OCI-LY1 (cell line): ENCODE data around the gene AQP12A.

ENCODE experiments used
- H2AFZ ChIP-seq: fragments of 200-600 bp; sonication (generic), shearing (Covaris generic); 2 replicates; pipeline ENCODE4 v1.6.0; 2014; ENCODE audit warnings: antibody characterized with exemption, mild to moderate bottlenecking, low read length
- H3F3A ChIP-seq: fragments of 200-600 bp; sonication (generic), shearing (Covaris generic); 2 replicates; pipeline ENCODE4 v1.6.0; 2014; ENCODE audit warnings: mild to moderate bottlenecking, antibody characterized with exemption, low read length, moderate library complexity; ENCODE audit not compliant: insufficient read depth
- H3K27ac ChIP-seq: fragments of 200-600 bp; sonication (generic); 2 replicates; pipeline ENCODE4 v1.5.1; 2014; ENCODE audit warnings: low read length, mixed run types, mild to moderate bottlenecking, low read depth; ENCODE audit not compliant: poor library complexity, severe bottlenecking
- H3K27me3 ChIP-seq: fragments of 200-600 bp; sonication (generic); 2 replicates; pipeline ENCODE4 v1.6.0; 2014; ENCODE audit warnings: antibody characterized with exemption, mild to moderate bottlenecking, low read length, moderate library complexity; ENCODE audit not compliant: insufficient read depth
- H3K36me3 ChIP-seq: fragments of 200-600 bp; sonication (generic); 2 replicates; pipeline ENCODE4 v1.6.1; 2014; ENCODE audit warnings: mild to moderate bottlenecking, antibody characterized with exemption, low read length, moderate library complexity, mixed read lengths; ENCODE audit not compliant: insufficient read depth
- H3K4me1 ChIP-seq: fragments of 200-600 bp; sonication (generic); 2 replicates; pipeline ENCODE4 v1.5.1; 2014; ENCODE audit warnings: mild to moderate bottlenecking, low read length, moderate library complexity; ENCODE audit not compliant: insufficient read depth, severe bottlenecking
- H3K4me2 ChIP-seq: fragments of 200-600 bp; sonication (generic), shearing (Covaris generic); 2 replicates; pipeline ENCODE4 v1.6.1; 2014; ENCODE audit warnings: low read length
- H3K4me3 ChIP-seq: fragments of 200-600 bp; sonication (generic); 2 replicates; pipeline ENCODE4 v1.5.1; 2014; ENCODE audit warnings: low read length, low read depth, mild to moderate bottlenecking, mixed read lengths; ENCODE audit not compliant: poor library complexity, severe bottlenecking
- H3K79me2 ChIP-seq: fragments of 200-600 bp; shearing (Covaris generic); 2 replicates; pipeline ENCODE4 v1.6.1; 2016; ENCODE audit warnings: mixed run types, low read length, mixed read lengths; ENCODE audit not compliant: insufficient read depth
- H3K9ac ChIP-seq: fragments of 200-600 bp; sonication (generic), shearing (Covaris generic); 2 replicates; pipeline ENCODE4 v1.6.1; 2014; ENCODE audit warnings: mild to moderate bottlenecking, low read length, mixed read lengths
- H3K9me2 ChIP-seq: fragments of 200-600 bp; sonication (generic), shearing (Covaris generic); 2 replicates; pipeline ENCODE4 v1.6.1; 2014; ENCODE audit warnings: low read depth, mild to moderate bottlenecking, low read length, mixed read lengths
- H3K9me3 ChIP-seq: fragments of 200-600 bp; shearing (Covaris generic); 2 replicates; pipeline ENCODE4 v1.6.1; 2014; ENCODE audit warnings: low read length, mixed read lengths
- H4K20me1 ChIP-seq: fragments of 200-600 bp; sonication (generic), shearing (Covaris generic); 2 replicates; pipeline ENCODE4 v1.6.0; 2016; ENCODE audit warnings: mild to moderate bottlenecking, low read length; ENCODE audit not compliant: insufficient read depth
- CTCF ChIP-seq: fragments of 200-600 bp; sonication (generic), shearing (Covaris generic); IDR thresholded peaks from 2 replicates; pipeline ENCODE4 v1.5.1; 2017; ENCODE audit warnings: mild to moderate bottlenecking, antibody characterized with exemption, low read length, moderate library complexity, mixed read lengths
- EZH2 ChIP-seq: fragments of 200-600 bp; sonication (generic), shearing (Covaris generic); IDR thresholded peaks from 2 replicates; pipeline ENCODE4 v1.8.0; 2017; ENCODE audit warnings: borderline replicate concordance, mixed run types, mild to moderate bottlenecking, antibody characterized with exemption, low read length, moderate library complexity, mixed read lengths

AQP12A gene

GRCh38 chr2:240718896-240719490, 27.3 kb downstream of the AQP12A start:
- Histone ChIP-seq H3K4me3 (no peak overlapping the region), H3K9me3 (no peaks in the 10 kb centered on the region), H3K27ac (no peak overlapping the region), H3K4me2 (no peak overlapping the region), H3K4me1 (no peaks in the 10 kb centered on the region), H3F3A (no peaks in the 10 kb centered on the region), H4K20me1 (no peaks in the 10 kb centered on the region), H3K36me3 (no peaks in the 10 kb centered on the region), H3K9ac (no peak overlapping the region), H2AFZ (no peak overlapping the region), H3K79me2 (no peaks in the 10 kb centered on the region), H3K9me2 (no peaks in the 10 kb centered on the region), H3K27me3 (no peaks in the 10 kb centered on the region)
- TF ChIP-seq EZH2 (no peak), CTCF (no peak)

DNA sequence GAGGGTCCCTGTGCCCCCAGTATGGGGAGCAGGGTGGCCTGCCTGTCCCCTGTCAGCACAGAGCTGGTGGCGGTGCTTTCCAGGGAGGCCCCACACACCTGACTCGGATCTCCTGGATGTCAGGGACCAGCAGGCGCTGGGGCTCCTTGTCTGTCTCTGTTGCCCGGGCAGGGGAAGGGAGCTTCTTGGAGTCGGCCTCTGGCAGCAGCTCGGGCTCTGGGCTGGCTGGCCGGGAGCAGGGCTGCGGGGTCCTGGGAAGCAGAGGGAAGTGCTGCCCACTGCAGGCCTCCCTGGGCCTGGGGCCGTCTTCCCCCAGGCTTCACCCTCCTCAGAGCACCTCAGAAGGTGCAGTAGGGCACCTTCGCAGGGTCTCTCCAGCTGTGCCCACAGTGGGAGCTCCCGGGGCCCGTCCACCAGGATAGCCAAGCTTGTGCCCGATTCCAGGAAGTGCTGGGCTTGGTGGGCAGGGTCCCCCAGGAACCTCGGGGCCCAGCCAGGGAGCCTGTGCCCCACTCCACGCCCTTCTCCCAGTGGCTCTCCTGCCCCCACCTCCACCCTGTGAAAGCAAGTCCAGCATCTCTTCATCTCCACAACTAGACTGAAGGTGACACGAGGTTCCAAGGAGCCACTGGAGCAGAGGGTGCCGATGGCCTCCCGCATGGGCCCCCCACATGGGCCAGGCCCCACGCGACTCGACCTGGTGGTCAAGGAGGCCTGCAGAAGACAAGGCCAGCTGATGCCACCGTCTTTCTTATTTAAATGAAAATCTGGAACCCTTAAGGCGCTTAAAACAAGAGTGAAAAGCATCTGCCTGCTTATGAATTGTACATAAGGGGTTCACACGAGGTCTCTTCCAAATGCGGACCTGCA, 28.2 kb downstream of the AQP12A start:
- Histone ChIP-seq H3K9me3 (no peaks in the 10 kb centered on the region), H3K9me2 (no peaks in the 10 kb centered on the region), H3K79me2 (no peaks in the 10 kb centered on the region), H3K4me1 (no peaks in the 10 kb centered on the region), H3K4me2 (no peak overlapping the region), H3K27me3 (no peaks in the 10 kb centered on the region), H2AFZ (no peak overlapping the region), H3K9ac (no peak overlapping the region), H3K27ac (no peak overlapping the region), H3K36me3 (no peaks in the 10 kb centered on the region), H3F3A (no peaks in the 10 kb centered on the region), H4K20me1 (no peaks in the 10 kb centered on the region), H3K4me3 (no peak overlapping the region)
- TF ChIP-seq EZH2 (no peak), CTCF (no peak)

DNA sequence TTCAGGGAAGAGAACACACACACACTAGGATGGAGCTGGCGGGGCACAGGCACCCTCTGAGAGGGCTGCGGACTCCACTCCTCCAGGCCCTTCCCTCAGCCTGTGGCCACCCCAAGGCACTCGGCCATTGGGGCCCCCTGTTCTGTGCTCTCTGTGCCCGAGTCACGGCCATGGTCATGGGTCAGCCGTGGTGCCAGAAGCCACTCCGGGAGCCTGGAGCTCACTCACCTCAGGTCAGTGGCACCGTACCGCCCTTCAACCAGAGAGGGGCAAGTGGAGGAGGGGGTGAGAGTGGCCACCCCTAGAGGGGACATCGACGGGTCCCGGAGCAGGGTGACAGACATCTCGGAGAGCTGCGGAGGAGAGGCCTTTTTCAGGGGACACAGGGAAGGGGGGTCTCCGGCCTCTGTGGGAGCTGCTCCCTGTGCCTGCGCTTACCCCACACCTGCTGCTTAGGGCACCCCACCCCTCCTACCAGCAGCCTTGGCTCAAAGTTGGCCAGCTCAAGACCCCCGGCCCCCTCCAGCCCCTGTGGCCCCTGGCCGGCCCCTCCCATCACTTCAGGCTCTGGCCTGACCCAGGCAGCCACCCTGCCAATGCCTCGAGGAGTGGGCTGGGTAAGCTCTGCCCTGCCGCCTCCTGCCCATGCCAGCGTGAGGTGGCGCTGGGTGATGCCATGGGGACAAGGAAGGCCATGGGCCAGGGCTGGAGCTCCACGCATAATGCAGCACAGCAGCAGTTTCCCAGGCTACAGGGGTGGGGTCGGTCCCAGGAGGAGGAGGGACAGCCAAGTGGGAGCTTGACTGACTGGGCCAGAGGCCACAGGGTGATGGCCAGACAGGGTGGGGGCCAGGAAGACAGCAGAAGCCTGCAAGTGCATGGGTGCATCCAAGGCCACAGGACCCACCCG, 29.3 kb downstream of the AQP12A start:
- Histone ChIP-seq H4K20me1 (no peaks in the 10 kb centered on the region), H3K4me3 (no peak overlapping the region), H3K9me2 (no peaks in the 10 kb centered on the region), H3K27ac (no peak overlapping the region), H3K9ac (no peak overlapping the region), H3F3A (no peaks in the 10 kb centered on the region), H3K4me1 (no peaks in the 10 kb centered on the region), H2AFZ (no peak overlapping the region), H3K4me2 (no peak overlapping the region), H3K9me3 (no peaks in the 10 kb centered on the region), H3K79me2 (no peaks in the 10 kb centered on the region), H3K27me3 (no peaks in the 10 kb centered on the region), H3K36me3 (no peaks in the 10 kb centered on the region)
- TF ChIP-seq EZH2 (no peak), CTCF (no peak)
